Adrenal gland (tissue), 5 donors: ENCODE data around the gene RBBP7.

Source experiments
- POLR2A ChIP-seq, 2 donors: fragments of 450-650 bp; IDR thresholded peaks; one replicate each; pipeline ENCODE4 v1.6.1; 2017; ENCODE audit warnings: antibody characterized with exemption in 2 of 2, mild to moderate bottlenecking in 2 of 2, moderate library complexity in 1 of 2
- TF ChIP-seq, protein P1 (sequence below), 6 experiments: fragments of 450-650 bp in 4 of 6; fragments of 200-600 bp in 2 of 6; sonication (generic) in 1 of 6; IDR thresholded peaks; 1 replicate in 5 of 6; 2 replicates in 1 of 6; pipeline versions ENCODE4 v1.5.1 to v1.8.0; 2016 to 2021; ENCODE audit warnings: antibody characterized with exemption in 6 of 6, mild to moderate bottlenecking in 2 of 6, moderate library complexity in 1 of 6
- donor health status: DM: no; HTN: no; CAD: no.

DNA sequence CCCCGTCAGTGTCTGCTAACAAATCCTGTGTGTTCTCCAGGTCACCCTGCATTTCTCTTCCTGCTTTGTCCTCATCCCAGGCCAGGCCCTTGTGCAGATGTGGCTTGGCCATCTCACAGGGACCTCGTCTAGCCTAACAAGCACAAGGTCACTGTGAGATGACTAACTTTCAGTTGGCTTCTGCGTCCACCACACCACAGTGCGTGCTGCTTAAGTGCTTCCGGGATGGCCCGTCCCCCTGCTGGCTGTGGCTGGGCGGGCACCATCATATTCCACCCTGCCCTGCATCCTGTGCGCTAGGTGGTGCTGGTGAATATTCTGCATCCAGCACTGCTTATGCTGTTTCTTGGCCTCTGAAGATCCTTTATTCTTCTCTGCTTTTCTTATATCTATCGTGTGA, 33.8 kb downstream of the RBBP7 start:
- TF ChIP-seq, protein P1, sequence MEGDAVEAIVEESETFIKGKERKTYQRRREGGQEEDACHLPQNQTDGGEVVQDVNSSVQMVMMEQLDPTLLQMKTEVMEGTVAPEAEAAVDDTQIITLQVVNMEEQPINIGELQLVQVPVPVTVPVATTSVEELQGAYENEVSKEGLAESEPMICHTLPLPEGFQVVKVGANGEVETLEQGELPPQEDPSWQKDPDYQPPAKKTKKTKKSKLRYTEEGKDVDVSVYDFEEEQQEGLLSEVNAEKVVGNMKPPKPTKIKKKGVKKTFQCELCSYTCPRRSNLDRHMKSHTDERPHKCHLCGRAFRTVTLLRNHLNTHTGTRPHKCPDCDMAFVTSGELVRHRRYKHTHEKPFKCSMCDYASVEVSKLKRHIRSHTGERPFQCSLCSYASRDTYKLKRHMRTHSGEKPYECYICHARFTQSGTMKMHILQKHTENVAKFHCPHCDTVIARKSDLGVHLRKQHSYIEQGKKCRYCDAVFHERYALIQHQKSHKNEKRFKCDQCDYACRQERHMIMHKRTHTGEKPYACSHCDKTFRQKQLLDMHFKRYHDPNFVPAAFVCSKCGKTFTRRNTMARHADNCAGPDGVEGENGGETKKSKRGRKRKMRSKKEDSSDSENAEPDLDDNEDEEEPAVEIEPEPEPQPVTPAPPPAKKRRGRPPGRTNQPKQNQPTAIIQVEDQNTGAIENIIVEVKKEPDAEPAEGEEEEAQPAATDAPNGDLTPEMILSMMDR (IDR thresholded peaks at IDR 0.05): peak; percentile 45 to 94 (median 78)
- peak in 1 of 2 donors; percentile 54 for TF ChIP-seq POLR2A (IDR thresholded peaks at IDR 0.05)
